GM18520 (cell line): ENCODE results near the gene HMGXB3.

Experiments
- ATAC-seq: cut with Tn5 transposase; IDR thresholded peaks from one replicate; pipeline ENCODE4 v1.9.1; 2021; ENCODE audit not compliant: unreplicated experiment

The HMGXB3 gene

DNA sequence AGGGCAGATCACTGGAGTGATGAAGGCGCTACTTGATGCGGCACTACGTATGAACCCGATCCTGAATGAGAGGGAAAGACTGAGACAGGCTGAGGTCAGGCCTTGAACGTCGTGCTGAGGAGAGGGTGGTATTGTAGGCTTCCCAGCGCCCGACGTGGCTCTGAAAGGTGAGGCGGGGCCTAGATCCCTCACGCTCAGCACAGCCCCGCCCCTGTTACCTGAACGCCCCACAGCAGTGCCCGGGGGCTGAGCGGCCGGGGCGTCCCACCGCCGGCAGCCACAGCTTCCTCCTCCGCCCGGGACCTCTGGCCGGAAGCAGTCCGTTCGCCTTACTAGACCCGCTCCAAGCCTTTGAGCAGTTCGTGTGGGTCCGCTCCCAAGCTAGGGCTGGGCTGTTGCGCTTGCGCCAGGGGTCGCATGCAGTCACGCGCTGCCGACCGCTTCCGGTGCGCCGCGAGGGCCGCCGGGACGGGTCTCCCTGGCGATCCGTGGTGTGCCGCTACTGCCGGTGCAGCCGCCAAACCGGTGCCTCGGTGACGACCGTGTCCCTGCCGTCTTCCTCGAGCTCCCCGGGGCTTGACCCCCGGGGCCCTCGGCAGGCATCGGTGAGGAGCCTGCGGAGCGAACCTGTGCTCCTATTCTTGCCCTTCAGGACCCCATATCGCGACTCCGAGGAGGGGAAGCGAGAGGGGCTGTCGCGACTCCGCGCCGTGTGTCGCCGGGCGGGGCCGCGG lies at the start of gene HMGXB3, which contains the start of gene TIGD6:
HMGXB3 (plus strand) TSS at position 484 of the 734 bp plus-strand sequence. CDS start 4,114 bp downstream, outside the sequence.
TIGD6 (minus strand) TSS at position 399 of the 734 bp plus-strand sequence. CDS start 4,306 bp downstream, outside the sequence.
- ATAC-seq: peak; percentile 86

GRCh38 chr5:149951138-149951749 lies 49.3 kb upstream of the HMGXB3 start:
- ATAC-seq: no peak

DNA sequence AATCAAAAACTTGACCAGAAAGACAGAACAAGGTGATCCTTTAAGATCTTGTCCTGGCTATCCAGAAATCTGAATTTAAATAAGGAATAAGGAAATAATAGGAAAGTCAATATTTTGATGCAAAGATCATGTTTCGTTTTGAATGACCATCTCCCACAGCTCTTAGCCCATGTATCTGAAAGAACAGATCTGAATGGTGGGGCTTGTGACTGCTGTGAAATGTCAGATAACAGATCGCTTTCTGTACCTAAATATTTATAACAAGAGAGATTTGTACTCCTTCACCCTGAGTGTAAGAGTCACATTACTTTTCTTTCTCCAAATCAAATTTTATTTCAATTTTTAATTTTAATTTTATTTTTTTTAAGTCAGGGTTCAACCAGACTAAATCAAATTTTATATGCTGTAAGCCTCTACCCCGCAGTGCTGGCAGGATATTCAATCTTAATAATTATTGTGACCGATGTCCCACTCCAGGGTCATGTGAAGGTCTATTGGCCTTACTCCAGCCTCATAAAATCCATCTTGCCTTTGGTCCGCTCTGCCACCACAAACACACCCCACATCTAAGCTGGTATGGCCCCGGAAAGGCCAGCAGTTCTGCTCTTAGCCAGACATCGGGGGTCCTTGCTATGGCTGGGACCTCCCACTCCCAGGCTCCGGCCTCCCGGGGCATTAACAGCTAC lies 47.0 kb upstream of the HMGXB3 start:
- ATAC-seq: no peak

GRCh38 chr5:149954798-149955197 lies 45.7 kb upstream of the HMGXB3 start:
- no peak for ATAC-seq

- no peak for ATAC-seq
These were observed 43.9 kb upstream of the HMGXB3 start for GRCh38 chr5:149956685-149957084.

GRCh38 chr5:149957855-149958254 lies 42.7 kb upstream of the HMGXB3 start:
- no peak for ATAC-seq

DNA sequence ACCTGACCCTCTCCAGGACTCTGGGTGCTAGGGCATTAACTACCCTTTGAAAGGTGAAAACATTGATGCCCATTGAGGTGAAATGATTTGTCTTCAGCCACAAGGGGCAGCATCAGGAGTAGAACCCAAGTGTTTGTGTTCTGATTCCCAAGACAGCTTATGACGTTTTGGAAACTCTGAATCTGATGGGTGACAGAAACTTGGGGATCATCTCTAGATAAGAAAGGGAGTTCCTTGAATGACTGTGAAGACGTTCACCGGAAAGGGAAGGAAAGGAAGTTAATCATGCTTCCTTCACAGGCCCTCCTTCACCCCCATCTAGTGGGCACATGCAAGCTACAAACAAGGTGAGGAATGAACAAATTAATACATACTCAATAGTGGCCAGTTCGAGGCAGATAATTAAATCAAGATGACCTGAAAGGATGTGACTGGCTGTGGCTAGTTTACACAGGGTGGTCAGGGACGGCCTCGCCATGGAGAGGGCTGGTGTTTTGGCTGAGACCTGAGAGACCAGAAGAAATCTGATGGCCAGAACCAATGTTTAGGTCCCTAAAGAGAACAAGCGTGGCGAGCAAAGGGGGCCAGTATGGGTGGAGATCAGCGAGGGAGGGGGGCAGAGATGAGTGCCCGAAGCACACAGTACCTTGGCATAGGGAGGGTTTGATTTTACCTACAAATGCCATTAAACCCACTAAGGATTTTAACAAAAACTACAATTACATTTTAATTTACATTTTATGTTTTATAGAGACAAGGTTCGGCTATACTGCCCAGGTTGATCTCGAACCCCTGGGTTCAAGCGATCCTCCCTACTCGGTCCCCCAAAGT lies 40.9 kb upstream of the HMGXB3 start:
- no peak for ATAC-seq

DNA sequence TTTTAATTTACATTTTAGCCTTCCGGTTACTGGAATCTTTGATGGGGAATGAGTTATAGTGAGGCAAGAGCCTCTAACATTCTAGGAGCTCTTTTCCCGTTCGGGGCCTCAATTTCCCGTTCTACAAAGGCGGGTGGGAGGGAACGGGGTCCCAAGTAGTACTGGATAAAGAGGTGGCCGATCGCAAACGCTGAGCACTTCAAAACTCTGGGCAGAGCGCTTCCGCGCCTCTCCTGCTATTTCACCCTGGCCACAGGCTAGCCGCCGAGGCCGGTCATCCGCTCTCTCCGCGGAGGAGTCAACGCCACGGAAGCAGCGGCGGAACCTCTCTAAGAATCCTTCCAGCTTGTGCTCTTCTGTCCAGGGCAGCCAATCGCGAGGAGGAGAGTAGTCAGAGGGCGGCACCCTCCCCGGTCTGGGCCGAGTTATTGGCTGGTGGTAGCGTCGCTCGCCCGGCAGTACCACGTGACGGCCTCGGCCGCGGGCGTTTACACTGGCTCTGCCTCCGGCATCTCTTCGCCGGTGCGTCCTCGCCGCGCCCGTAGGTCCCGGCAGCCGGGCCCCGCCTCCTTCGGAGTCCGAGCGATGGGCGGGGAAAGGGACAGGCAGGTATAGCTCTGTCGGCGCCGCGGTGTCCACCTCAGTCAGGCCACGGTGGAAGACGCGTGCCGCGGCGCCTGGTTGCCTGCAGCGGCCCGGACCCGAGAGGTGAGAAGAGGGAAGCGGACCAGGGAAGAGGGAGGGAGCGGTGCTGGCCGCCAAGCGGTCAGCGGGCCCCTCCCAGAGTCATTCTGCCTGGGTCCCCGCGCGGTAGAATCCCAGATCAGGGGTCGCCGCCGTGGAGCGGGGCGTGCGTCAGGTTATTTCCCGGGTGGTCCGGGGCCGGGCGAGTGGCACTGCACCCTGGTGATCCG lies 40.0 kb upstream of the HMGXB3 start, which contains the start of gene SLC26A2:
SLC26A2 (plus strand) TSS at position 487 of the 914 bp plus-strand sequence. CDS start 16,895 bp downstream, outside the sequence.
- ATAC-seq: peak; percentile 97

GRCh38 chr5:149961186-149961685 lies 39.3 kb upstream of the HMGXB3 start:
- no peak for ATAC-seq

- no peak for ATAC-seq
These were observed 38.6 kb upstream of the HMGXB3 start for GRCh38 chr5:149961957-149962409.

- no peak for ATAC-seq
These were observed 37.8 kb upstream of the HMGXB3 start for GRCh38 chr5:149962601-149963300.

- no peak for ATAC-seq
These were observed 36.8 kb upstream of the HMGXB3 start for GRCh38 chr5:149963729-149964128.

GRCh38 chr5:149966946-149967345 lies 33.6 kb upstream of the HMGXB3 start:
- ATAC-seq: no peak

DNA sequence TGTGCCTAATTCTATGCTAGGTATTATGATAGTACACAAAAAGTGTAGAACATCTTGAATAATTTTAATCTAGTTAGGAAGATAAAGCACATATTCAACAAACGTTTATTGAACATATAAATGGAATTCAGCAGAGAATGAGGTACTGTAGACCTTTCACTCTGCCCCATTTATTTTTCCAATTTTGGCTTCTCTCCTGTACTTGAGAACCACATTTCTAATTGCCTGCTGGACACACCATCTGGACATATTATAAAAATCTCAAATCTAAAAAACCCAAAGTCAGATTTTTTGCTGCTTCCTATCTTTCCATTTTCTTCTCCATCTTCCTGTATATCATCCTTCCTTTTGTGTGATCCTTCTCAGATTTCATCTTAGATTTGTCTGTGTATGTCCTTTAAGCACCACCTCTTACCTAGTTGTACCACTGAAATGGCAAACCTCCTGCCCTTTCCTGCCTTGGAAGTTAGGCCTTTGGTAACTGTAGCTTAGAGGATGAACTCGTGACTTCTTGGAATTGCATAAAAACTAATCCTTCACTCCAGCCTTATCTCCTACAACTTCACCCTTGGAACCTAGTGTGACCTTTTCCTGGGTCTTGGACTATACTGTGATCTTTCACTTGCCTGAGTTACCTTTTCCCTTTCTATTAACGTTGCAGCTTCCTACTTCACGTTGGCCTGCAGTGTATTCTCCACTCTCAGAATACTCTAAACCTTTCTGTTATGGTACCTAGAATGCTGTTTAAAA lies 31.2 kb upstream of the HMGXB3 start:
- no peak for ATAC-seq

- ATAC-seq: no peak
These were observed 25.1 kb upstream of the HMGXB3 start for GRCh38 chr5:149975409-149975808.

- no peak for ATAC-seq
These were observed 20.6 kb upstream of the HMGXB3 start for GRCh38 chr5:149979896-149980295.

- no peak for ATAC-seq
These were observed 19.3 kb upstream of the HMGXB3 start for GRCh38 chr5:149981206-149981605.

DNA sequence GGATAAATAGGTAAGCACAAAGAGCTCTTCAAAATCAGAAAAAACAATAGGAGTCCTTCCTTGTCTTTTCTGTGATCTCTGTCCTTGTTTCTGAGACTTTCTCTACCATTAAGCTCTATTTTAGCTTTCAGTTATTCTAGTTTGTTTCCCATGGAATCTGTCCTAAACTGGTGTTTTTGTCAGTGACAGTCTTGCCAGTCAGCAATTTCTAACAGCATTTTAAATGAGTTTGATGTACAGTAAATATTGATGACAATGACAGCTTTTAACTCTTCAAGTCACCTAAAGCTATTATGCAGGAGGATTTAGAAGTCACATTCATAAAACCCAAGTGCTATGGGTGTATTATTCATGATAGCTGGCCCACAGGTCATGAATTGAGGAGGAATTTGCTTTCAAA lies 18.0 kb upstream of the HMGXB3 start:
- ATAC-seq: no peak
